ENCODE results near the gene ATOX1.

DNA sequence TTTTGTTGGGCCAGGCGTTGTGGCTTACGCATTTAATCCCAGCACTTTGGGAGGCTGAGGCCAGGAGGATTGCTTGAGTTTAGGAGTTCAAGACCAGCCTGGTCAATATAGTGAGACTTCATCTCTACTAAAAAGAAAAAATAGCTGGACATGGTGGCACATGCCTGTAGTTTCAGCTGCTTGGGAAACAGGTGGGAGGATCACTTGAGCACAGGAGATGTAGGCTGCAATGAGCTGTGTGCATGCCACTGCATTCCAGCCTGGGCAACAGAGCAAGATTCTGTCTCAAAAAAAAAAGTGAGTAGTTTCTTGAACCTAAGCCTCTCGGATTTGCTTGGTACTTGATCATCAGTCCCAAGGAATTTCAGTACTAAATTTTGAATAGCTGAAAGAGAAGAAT, 40.2 kb upstream of the ATOX1 start:
- no peak for TF ChIP-seq POLR2A (IDR thresholded peaks at IDR 0.05; ENCODE audit: low read depth, low read length)
- no peak for TF ChIP-seq TAF1 (IDR thresholded peaks at IDR 0.05; ENCODE audit: low read depth, low read length)
- no peak for TF ChIP-seq POLR2AphosphoS5 (IDR thresholded peaks at IDR 0.05; ENCODE audit: low read depth, low read length)
- TF ChIP-seq SPI1 (IDR thresholded peaks at IDR 0.05; ENCODE audit: low read depth, low read length) = no peak
- TF ChIP-seq PAX5 (IDR thresholded peaks at IDR 0.05; ENCODE audit: insufficient read depth, low read length, severe bottlenecking) = no peak
- TF ChIP-seq POU2F2 (IDR thresholded peaks at IDR 0.05; ENCODE audit: low read depth, low read length) = no peak
